IMR-90 (cell line): ENCODE measurements around the gene EXOC6B. TPM values are rescaled to one million over a fixed set of nuclear protein-coding genes. Genes with fewer than 3 reads are reported as not detected.

Experiments
- ATAC-seq: fragments of 200-7000 bp; cut with Tn5 transposase; 2 replicates; pipeline ENCODE4 v1.9.1; 2020; ENCODE audit warnings: low read depth, mild to moderate bottlenecking, moderate library complexity
- BruUV-seq: library from RNA; stranded (reverse); fragments of 400-500 nt; replicated peaks from 2 replicates; lab custom pipeline; 2021; lab: Mats Ljungman, UMichigan
- CTCF ChIA-PET: fragments of 300-600 bp; formaldehyde crosslinking; extraction: SDS; loops from one replicate; lab custom pipeline; 2021; ENCODE audit warnings: antibody characterized with exemption; lab: Yijun Ruan, JAX
- POLR2A ChIA-PET: fragments of 300-600 bp; sonication (Branson Sonifier 250); formaldehyde crosslinking; loops from one replicate; lab custom pipeline; 2022; ENCODE audit warnings: antibody characterized with exemption; ENCODE audit not compliant: unreplicated experiment; lab: Charles Lee
- DNase-seq: peaks from one replicate; pipeline ENCODE4 v3.0.0; 2013
- H2AFZ ChIP-seq: replicated peaks from 2 replicates; pipeline ENCODE3; 2013; ENCODE audit warnings: low read length, mild to moderate bottlenecking; ENCODE audit not compliant: poor library complexity
- H2AK5ac ChIP-seq: 2 replicates; pipeline ENCODE4 v1.6.1; 2013; ENCODE audit warnings: low read depth, low read length, inconsistent platforms
- H2AK9ac ChIP-seq: replicated peaks from 2 replicates; pipeline ENCODE3; 2013; ENCODE audit warnings: mild to moderate bottlenecking, low read depth, low read length, moderate library complexity; ENCODE audit not compliant: poor library complexity
- H2BK120ac ChIP-seq: 2 replicates; pipeline ENCODE4 v1.6.1; 2013; ENCODE audit warnings: low read depth, low read length, inconsistent platforms
- H2BK15ac ChIP-seq: 3 replicates; pipeline ENCODE4 v1.6.1; 2013; ENCODE audit warnings: low read depth, low read length, inconsistent platforms
- H2BK20ac ChIP-seq: 2 replicates; pipeline ENCODE4 v1.6.1; 2013; ENCODE audit warnings: low read depth, mild to moderate bottlenecking, inconsistent platforms, low read length, moderate library complexity
- H2BK5ac ChIP-seq: 2 replicates; pipeline ENCODE4 v1.6.1; 2013; ENCODE audit warnings: mild to moderate bottlenecking, low read depth, low read length, inconsistent platforms; ENCODE audit not compliant: poor library complexity, severe bottlenecking
- H3K14ac ChIP-seq: replicated peaks from 2 replicates; pipeline ENCODE4 v1.6.1; 2013; ENCODE audit warnings: low read depth, low read length, inconsistent platforms
- H3K18ac ChIP-seq: 2 replicates; pipeline ENCODE4 v1.6.1; 2013; ENCODE audit warnings: low read depth, low read length, control low read depth
- H3K23ac ChIP-seq: 2 replicates; pipeline ENCODE4 v1.6.1; 2013; ENCODE audit warnings: low read depth, low read length, inconsistent platforms
- H3K27ac ChIP-seq: 2 replicates; pipeline ENCODE4 v1.5.1; 2013; ENCODE audit warnings: mild to moderate bottlenecking, control low read depth, low read length; ENCODE audit not compliant: insufficient read depth
- H3K27me3 ChIP-seq: 2 replicates; pipeline ENCODE4 v1.6.1; 2013; ENCODE audit warnings: low read length; ENCODE audit not compliant: control insufficient read depth, insufficient read depth
- H3K36me3 ChIP-seq: 2 replicates; pipeline ENCODE4 v1.6.1; 2013; ENCODE audit warnings: low read length, mixed read lengths; ENCODE audit not compliant: control insufficient read depth, insufficient read depth
- H3K4ac ChIP-seq: 2 replicates; pipeline ENCODE4 v1.6.1; 2013; ENCODE audit warnings: low read depth, low read length, inconsistent platforms
- H3K4me1 ChIP-seq: 2 replicates; pipeline ENCODE4 v1.6.1; 2013; ENCODE audit warnings: low read length, mixed read lengths; ENCODE audit not compliant: control insufficient read depth, insufficient read depth
- H3K4me2 ChIP-seq: 2 replicates; pipeline ENCODE4 v1.6.1; 2013; ENCODE audit warnings: low read depth, mild to moderate bottlenecking, control low read depth, low read length, moderate library complexity
- H3K4me3 ChIP-seq: 2 replicates; pipeline ENCODE4 v1.5.1; 2013; ENCODE audit warnings: low read depth, mild to moderate bottlenecking, control low read depth, low read length, moderate library complexity; ENCODE audit not compliant: insufficient read depth
- H3K56ac ChIP-seq: 2 replicates; pipeline ENCODE4 v1.6.1; 2013; ENCODE audit warnings: low read length, inconsistent platforms; ENCODE audit not compliant: insufficient read depth; ENCODE audit errors: extremely low read depth
- H3K79me1 ChIP-seq, 2 experiments: 2 replicates each; pipeline ENCODE4 v1.6.1; 2013; ENCODE audit warnings: low read length in 2 of 2, inconsistent platforms in 1 of 2, low read depth in 1 of 2
- H3K9ac ChIP-seq: 2 replicates; pipeline ENCODE4 v1.6.1; 2013; ENCODE audit warnings: low read depth, low read length, control low read depth
- H3K9me1 ChIP-seq: 2 replicates; pipeline ENCODE4 v1.6.1; 2013; ENCODE audit warnings: low read length, inconsistent platforms; ENCODE audit not compliant: insufficient read depth
- H3K9me3 ChIP-seq: 2 replicates; pipeline ENCODE4 v1.6.1; 2013; ENCODE audit warnings: low read length; ENCODE audit not compliant: control insufficient read depth, insufficient read depth
- H4K20me1 ChIP-seq: 2 replicates; pipeline ENCODE4 v1.6.1; 2013; ENCODE audit warnings: low read length, inconsistent platforms; ENCODE audit not compliant: insufficient read depth
- H4K5ac ChIP-seq: 2 replicates; pipeline ENCODE4 v1.6.1; 2013; ENCODE audit warnings: mild to moderate bottlenecking, low read depth, low read length, control low read depth
- H4K8ac ChIP-seq, 2 experiments: 2 replicates each; pipeline ENCODE4 v1.6.1; 2013; ENCODE audit warnings: low read depth in 2 of 2, low read length in 2 of 2, control low read depth in 1 of 2, inconsistent platforms in 1 of 2
- H4K91ac ChIP-seq: 2 replicates; pipeline ENCODE4 v1.6.1; 2013; ENCODE audit warnings: low read depth, low read length, inconsistent platforms; ENCODE audit not compliant: insufficient read depth
- WGBS, 2 experiments: methylation state at CpG; one replicate each; pipeline versions ENCODE4 v1.1.5 to v1.1.7; 2013; ENCODE audit warnings: missing lambda C conversion rate in 2 of 2; ENCODE audit not compliant: insufficient read length in 1 of 2; ENCODE audit errors: extremely low coverage in 2 of 2; 5-methylcytosine and 5-hydroxymethylcytosine counted together
- dilution Hi-C: fragments of 300-500 bp; cut with HindIII; formaldehyde crosslinking; loops from one replicate; pipeline ENCODE4 v1.14.3; 2018; ENCODE audit warnings: low sequenced_read_pairs; ENCODE audit not compliant: unreplicated experiment
- in situ Hi-C: fragments of 300-500 bp; cut with MboI; formaldehyde crosslinking; loops from 3 replicates; pipeline ENCODE4 v1.14.3; 2019; ENCODE audit warnings: low sequenced_read_pairs, inconsistent platforms, mixed read lengths
- intact Hi-C: fragments of 100-400 bp; cut with micrococcal nuclease; formaldehyde crosslinking; loops from 2 replicates; pipeline ENCODE4 v1.10.0; 2022
- polyA plus RNA-seq, 3 experiments: library from polyadenylated mRNA; depleted of rRNA; stranded (reverse); fragments of >200 nt; gene quantifications; 2 replicates each; pipeline ENCODE4 v1.2.3, GENCODE V29; 2012; ENCODE audit warnings: low replicate concordance in 1 of 3
- total RNA-seq: library from RNA; depleted of rRNA; stranded (reverse); fragments of >200 nt; gene quantifications from 2 replicates; pipeline ENCODE4 v1.2.3, GENCODE V29; 2012
- TF ChIP-seq, protein P1 (sequence below): fragments of 150-350 bp; IDR thresholded peaks from 2 replicates; pipeline ENCODE4 v1.6.1; 2016; ENCODE audit warnings: low read depth, mild to moderate bottlenecking, low read length, moderate library complexity, borderline replicate concordance

Gene EXOC6B
- total and polyA plus RNA-seq, 2 of the 4 experiments (the other 2 are of a cell fraction): 10.2 to 29.4 TPM

DNA sequence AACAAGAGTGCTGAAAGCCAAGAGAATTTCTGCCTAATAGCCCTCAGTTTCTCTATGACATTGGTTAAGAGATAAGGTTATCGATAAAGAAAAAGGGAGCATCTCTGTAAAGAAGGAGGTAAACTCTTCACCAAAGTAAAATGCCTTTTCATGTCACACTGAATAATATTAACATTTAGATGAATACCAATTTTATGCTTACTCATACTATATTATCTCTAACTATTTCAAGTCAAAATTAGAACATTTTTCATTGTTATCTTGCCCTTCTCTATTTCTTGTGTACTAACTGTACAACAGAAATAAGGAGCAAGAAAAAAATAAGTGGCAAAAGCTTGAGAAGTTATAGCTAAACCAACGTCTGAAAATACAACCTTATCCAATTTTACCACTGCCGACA is 127.5 kb downstream of the EXOC6B start:
- dilution Hi-C loops (no loop called here), intact Hi-C loops (no loop called here), in situ Hi-C loops (no loop called here)
- H2BK5ac ChIP-seq: no peak overlapping the region
- H3K9me3 ChIP-seq: no peaks in the 10 kb centered on the region
- H3K4me2 ChIP-seq: no peak overlapping the region
- H2BK20ac ChIP-seq: no peak overlapping the region
- H2AFZ ChIP-seq: no peak overlapping the region
- H3K14ac ChIP-seq: no peak overlapping the region
- 0 out of 2 replicates have a peak, but pooled peaks cover 1% of the 10 kb centered on the region for H3K36me3 ChIP-seq
- ATAC-seq: no peak
- H3K4me1 ChIP-seq: peaks cover 5% of the 10 kb centered on the region
- H3K27me3 ChIP-seq: no peaks in the 10 kb centered on the region
- TF ChIP-seq, protein P1, sequence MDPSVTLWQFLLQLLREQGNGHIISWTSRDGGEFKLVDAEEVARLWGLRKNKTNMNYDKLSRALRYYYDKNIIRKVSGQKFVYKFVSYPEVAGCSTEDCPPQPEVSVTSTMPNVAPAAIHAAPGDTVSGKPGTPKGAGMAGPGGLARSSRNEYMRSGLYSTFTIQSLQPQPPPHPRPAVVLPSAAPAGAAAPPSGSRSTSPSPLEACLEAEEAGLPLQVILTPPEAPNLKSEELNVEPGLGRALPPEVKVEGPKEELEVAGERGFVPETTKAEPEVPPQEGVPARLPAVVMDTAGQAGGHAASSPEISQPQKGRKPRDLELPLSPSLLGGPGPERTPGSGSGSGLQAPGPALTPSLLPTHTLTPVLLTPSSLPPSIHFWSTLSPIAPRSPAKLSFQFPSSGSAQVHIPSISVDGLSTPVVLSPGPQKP: no peak
- peaks cover 0 to 6% of the 10 kb centered on the region in 2 experiments; a peak in 2 of 4 replicates for H3K79me1 ChIP-seq
- no peak overlapping the region for H3K9ac ChIP-seq
- DNase-seq: no peak
- peaks cover 6% of the 10 kb centered on the region; the same call in 1 of the 2 replicates for H3K9me1 ChIP-seq
- H3K23ac ChIP-seq: no peak overlapping the region
- H3K4me3 ChIP-seq: no peak overlapping the region
- H4K8ac ChIP-seq: no peak overlapping the region
- H2BK15ac ChIP-seq: no peak overlapping the region
- ChIA-PET POLR2A (no interaction called here), CTCF (no interaction called here)
- no peak overlapping the region for H4K5ac ChIP-seq
- H3K27ac ChIP-seq: no peak overlapping the region
- no TSS peak for BruUV-seq
- H4K91ac ChIP-seq: no peak overlapping the region
- H4K20me1 ChIP-seq: peaks cover 5% of the 10 kb centered on the region; the same call in 1 of the 2 replicates
- H3K56ac ChIP-seq: no peak overlapping the region
- no peak overlapping the region for H2AK5ac ChIP-seq
- H3K4ac ChIP-seq: no peak overlapping the region
- WGBS, 2 experiments: no CpG with 5 or more reads among the region's 3 CpGs
- no peak overlapping the region for H3K18ac ChIP-seq
- H2BK120ac ChIP-seq: no peak overlapping the region
- H2AK9ac ChIP-seq: no peak overlapping the region
